Stimulated activated CD8-positive, alpha-beta memory T cell treated with anti-CD3 and anti-CD28 coated beads, Interleukin-7, amount 100 ng/mL, for 24 hours (primary cell): Measurements from ENCODE around the gene ABHD1.
"Not testable (repeated sequence)": the region's sequence is repeated elsewhere in the genome, so short reads cannot be mapped to it uniquely, and the experiment has no call there.

ENCODE experiments used
- DNase-seq: peaks from one replicate; pipeline ENCODE4 v3.0.0-alpha.2; 2020; ENCODE audit warnings: low read depth

ABHD1 gene

GRCh38 chr2:27164960-27165763 is 41.5 kb downstream of the ABHD1 start:
- no peak for DNase-seq

DNA sequence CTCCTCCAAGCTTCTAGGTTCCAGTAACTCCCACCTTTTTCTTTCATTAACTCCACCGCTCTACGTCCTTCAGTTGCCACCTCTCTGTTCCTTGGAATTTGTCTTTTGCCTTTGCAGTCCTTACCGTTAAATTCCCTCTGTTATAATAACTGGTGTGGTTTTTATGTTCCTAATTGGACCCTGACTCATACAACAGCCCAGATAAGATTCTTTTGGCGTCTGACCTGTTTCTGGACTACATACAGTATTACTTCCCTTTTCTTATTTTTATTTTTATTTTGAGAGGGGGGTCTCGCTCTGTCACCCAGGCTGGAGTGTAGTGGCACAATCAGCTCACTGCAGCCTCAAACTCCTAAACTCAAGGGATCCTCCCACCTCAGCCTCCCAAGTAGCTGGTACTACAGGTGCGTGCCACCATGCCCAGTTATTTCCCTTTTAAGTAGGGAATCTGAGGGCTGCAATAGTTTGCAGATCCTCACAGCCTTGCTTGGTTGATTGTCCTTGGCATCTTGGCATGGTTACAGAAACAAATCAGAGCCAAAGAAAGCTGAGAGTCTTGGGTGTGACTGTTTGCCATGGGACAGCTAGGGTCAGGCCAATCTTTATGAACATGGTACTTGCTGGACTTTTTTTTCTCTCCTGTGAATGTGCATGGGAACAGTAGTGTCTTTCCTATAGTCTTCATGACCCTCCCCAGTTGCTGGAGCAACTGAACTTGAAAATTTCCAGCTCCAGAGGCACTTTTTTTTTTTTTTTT is 47.1 kb downstream of the ABHD1 start:
- DNase-seq = no peak

DNA sequence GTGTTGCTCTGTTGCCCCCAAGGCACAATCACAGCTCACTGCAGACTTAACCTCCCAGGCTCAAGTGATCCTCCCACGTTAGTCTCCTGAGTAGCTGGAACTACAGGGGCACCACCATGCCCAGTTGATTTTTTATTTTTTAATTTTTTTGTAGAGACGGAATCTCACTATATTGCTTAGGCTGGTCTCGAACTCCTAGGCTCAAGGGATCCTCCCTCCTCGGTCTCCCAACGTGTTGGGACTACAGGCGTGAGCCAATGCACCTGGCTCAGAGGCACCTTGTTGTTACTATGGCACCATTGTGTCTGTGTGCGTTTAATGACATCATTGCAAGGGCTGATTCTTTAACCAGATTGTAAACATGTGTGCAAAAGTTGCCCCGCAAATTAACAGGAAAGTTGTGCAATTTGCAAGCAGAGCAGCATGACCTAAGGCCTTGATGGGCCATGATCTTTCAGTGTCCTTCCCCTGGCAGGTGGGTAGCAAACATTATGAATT is 47.8 kb downstream of the ABHD1 start:
- DNase-seq = no peak

GRCh38 chr2:27174638-27175037 is 51.0 kb downstream of the ABHD1 start:
- DNase-seq = no peak

- no peak for DNase-seq
Observed at GRCh38 chr2:27175330-27175729, 51.7 kb downstream of the ABHD1 start.

DNA sequence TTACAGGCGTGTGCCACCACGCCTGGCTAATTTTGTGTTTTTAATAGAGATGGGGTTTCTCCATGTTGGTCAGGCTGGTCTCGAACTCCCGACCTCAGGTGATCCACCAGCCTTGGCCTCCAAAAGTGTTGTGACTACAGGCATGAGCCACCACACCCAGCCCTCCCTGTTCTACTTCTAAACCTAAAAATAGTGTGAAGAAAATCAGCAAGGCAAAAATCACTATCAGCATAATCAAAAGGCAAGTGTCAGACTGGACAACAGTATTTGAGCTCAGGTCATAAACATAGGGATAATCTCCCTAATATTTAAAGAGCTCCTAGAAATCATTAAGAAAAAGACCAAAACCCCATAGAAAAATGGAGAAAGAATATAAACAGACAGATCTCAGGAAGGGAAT is 52.2 kb downstream of the ABHD1 start:
- DNase-seq = not testable (repeated sequence)

DNA sequence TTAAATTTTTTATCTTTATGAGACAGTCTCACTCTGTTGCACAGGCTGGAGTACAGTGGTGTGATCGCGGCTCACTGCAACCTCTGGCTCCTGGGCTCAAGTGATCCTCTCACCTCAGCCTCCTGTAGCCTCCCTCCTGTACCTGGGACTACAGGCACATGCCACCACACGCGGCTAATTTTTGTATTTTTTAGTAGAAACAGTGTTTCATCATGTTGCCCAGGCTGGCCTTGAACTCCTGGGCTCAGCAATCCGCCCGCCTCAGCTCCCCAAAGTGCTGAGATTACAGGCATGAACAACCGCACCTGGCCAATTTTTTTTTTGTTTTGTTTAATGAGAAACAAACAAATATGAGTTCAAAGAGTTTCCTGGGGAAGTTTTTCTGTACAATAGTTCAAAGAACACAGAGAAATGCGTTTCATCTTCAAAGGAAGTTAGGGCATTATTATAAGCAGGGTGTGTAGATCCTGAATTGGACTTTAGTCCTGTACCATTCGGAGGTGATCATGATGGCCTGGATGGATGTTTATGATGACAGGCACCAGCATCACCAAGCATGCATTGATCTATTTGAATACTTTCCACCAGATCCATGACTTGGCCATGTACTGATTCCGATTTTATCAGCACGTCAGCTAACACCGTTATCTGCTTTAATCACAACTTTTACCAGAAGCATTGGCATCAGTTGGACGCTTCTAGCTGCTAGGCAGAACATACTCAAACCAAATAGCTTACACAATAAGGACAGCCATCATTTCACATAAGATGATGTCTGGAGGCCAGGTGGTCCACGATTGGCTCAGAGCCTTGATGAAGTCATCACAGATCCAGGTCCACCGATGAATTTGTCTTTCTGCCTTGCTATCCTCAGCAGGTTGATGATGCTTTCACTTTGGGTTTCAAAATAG is 54.1 kb downstream of the ABHD1 start:
- DNase-seq = no peak

GRCh38 chr2:27178469-27178868 is 54.9 kb downstream of the ABHD1 start:
- no peak for DNase-seq

GRCh38 chr2:27179344-27180000 is 55.9 kb downstream of the ABHD1 start:
- no peak for DNase-seq
